Measurements from ENCODE around the gene IL1RL2. TPM values are rescaled to one million over a fixed set of nuclear protein-coding genes. Genes with fewer than 3 reads are reported as not detected.

Gene IL1RL2
- total RNA-seq, 1 donor = 1.7 TPM

GRCh38 chr2:102236132-102236531 lies 49.3 kb downstream of the IL1RL2 start:
- no peak for DNase-seq (ENCODE audit: low read depth)
- no peak for TF ChIP-seq CTCF (IDR thresholded peaks at IDR 0.05; ENCODE audit: insufficient read depth, low read length)
- H3K4me3 ChIP-seq (ENCODE audit: low read depth, low read length) = no peak overlapping the region

DNA sequence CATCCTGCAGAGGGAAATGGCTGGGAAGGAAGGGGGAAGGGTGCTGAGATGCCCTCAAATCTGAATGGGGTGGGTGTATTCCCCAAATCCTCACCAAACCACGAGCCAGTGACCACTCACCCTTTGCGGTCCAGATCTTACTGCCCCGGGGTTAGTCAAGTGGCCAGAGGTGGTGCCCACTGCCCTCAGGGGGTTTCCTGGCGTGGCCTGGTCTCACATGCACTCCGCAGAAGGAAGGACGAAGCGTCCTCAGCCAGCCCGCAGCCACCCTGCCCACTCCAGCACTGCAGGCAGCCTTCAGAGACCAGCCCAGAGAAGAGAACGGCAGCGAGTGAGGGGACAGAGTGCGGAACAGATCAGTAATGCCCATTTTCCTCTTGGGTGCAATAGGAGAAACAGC lies 50.4 kb downstream of the IL1RL2 start:
- no peak for DNase-seq (ENCODE audit: low read depth)

DNA sequence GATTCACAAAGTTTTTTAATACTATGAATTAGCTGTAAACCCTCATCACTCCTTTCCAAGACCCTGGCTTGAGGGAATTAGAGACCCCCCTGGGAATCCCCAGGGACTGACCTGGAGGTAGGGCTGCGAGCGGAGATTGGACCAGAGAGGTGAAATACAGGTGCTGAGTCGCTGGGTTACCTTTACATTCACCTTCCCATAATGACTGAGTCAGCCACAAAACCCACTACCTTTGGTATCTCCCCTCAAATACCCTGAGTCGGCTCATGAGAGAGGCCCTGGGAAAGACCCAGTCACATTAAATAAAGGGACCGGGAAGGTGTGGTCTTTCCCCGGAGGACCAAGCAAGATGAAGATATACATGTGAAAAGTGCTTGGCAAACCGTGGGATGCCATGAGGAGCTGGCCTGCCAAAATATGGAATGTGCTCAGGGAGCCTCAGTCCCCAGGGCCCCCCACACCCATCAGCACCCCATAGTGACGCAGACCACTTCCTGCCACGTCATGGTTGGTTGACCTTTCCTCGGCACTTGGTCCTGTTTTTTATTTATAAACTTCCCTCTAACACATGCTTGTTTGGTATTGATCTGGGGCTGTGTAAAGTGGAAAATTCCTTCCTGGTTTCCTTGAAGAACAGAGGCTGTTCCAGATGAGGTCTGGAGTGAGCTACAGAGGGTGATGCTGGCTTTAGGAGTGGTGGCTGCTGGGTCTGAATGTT lies 51.4 kb downstream of the IL1RL2 start:
- TF ChIP-seq CTCF (IDR thresholded peaks at IDR 0.05; ENCODE audit: insufficient read depth, low read length) = no peak
- DNase-seq (ENCODE audit: low read depth) = peak; percentile 68
- H3K4me3 ChIP-seq (ENCODE audit: low read depth, low read length) = no peak overlapping the region

More for the DNA sequence above, 50.4 kb downstream of the IL1RL2 start:
- no peak for TF ChIP-seq CTCF (IDR thresholded peaks at IDR 0.05; ENCODE audit: insufficient read depth, low read length)
- no peak overlapping the region for H3K4me3 ChIP-seq (ENCODE audit: low read depth, low read length)

DNA sequence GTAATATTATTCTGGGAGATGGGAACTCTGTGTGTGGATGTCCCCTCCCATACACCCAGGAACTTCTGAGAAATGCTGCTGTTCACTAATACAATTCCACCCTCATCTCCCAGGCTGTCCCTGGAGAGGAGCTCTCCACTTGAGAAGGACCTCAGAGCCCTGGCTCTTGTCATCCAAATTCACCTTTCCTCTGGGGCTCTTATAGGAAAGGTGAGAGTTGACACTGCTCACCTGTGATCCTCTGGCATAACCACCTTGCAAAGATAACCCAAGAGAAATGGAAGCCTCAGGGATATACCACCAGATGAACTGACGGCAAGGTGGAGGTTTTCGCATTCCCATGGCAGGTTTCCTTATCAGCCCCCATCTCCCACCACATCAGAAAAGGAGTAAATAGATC lies 52.0 kb downstream of the IL1RL2 start:
- no peak overlapping the region for H3K4me3 ChIP-seq (ENCODE audit: low read depth, low read length)
- no peak for TF ChIP-seq CTCF (IDR thresholded peaks at IDR 0.05; ENCODE audit: insufficient read depth, low read length)
- DNase-seq (ENCODE audit: low read depth) = no peak

GRCh38 chr2:102239344-102239743 lies 52.5 kb downstream of the IL1RL2 start:
- no peak for DNase-seq (ENCODE audit: low read depth)
- no peak for TF ChIP-seq CTCF (IDR thresholded peaks at IDR 0.05; ENCODE audit: insufficient read depth, low read length)
- no peak overlapping the region for H3K4me3 ChIP-seq (ENCODE audit: low read depth, low read length)

GRCh38 chr2:102240640-102241370 lies 54.0 kb downstream of the IL1RL2 start:
- peak; percentile 98 for TF ChIP-seq CTCF (IDR thresholded peaks at IDR 0.05; ENCODE audit: insufficient read depth, low read length)
- peak overlapping the region; percentile 9 for H3K4me3 ChIP-seq (ENCODE audit: low read depth, low read length)
- peak; percentile 96 for DNase-seq (ENCODE audit: low read depth)
